Fibroblast of lung (primary cell): ENCODE measurements around the gene PFN1.

Experiments
- EZH2 ChIP-seq: IDR thresholded peaks from 2 replicates; pipeline ENCODE4 v1.5.1; 2012; ENCODE audit warnings: low read length, control low read depth, mild to moderate bottlenecking; ENCODE audit errors: missing control alignments
- TF ChIP-seq, protein P1 (sequence below), 2 donors: IDR thresholded peaks in 1 of 2; conservative IDR thresholded peaks in 1 of 2; 1 replicate in 1 of 2; 2 replicates in 1 of 2; pipeline ENCODE4 v1.5.1; 2011 to 2012; ENCODE audit warnings: low read length in 2 of 2, control low read depth in 1 of 2, inconsistent platforms in 1 of 2, low read depth in 1 of 2, mild to moderate bottlenecking in 1 of 2

DNA sequence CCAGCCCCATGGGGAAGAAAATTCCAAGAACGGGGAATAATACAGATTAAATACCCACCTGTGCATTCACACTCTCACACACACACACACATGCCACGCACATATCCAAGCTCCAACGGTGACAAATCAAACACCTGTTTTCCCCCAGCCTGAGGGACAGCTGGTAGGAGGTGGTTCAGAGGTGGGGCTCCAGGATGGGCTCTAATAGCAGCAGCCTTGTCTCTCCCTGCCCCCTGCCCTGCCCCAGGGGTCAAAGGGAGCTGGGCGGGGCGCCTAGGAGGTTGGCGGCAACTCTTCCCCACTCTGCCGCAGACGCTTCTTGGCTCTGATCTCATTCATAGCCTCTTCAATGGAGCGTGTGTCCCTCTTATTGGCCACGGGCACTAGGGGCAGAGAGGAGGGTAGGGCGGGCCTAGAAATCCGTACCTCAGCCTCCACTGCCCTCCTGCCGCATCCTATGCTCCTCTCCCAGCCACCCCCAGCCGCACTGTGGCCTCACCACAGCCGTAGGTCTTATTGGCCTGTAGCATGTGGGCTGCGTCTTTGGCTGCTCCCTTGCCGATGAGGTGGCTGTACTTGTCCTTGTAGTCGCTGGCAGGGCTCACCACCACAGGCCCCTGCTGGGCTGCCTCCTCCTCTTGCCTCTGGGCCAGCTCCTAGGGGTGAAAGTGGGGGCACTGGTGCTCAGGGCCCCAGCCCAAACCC is 11.1 kb upstream of the PFN1 start:
- no peak for TF ChIP-seq EZH2
- TF ChIP-seq, protein P1, sequence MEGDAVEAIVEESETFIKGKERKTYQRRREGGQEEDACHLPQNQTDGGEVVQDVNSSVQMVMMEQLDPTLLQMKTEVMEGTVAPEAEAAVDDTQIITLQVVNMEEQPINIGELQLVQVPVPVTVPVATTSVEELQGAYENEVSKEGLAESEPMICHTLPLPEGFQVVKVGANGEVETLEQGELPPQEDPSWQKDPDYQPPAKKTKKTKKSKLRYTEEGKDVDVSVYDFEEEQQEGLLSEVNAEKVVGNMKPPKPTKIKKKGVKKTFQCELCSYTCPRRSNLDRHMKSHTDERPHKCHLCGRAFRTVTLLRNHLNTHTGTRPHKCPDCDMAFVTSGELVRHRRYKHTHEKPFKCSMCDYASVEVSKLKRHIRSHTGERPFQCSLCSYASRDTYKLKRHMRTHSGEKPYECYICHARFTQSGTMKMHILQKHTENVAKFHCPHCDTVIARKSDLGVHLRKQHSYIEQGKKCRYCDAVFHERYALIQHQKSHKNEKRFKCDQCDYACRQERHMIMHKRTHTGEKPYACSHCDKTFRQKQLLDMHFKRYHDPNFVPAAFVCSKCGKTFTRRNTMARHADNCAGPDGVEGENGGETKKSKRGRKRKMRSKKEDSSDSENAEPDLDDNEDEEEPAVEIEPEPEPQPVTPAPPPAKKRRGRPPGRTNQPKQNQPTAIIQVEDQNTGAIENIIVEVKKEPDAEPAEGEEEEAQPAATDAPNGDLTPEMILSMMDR (conservative IDR thresholded peaks at IDR 0.05 in 1 of 2, IDR thresholded peaks at IDR 0.05 in 1 of 2; ENCODE audit: low read depth in 1 of 2, low read length in 2 of 2) = no peak
